Measurements from ENCODE around the gene H1-8.
"Not testable (repeated sequence)": the region's sequence is repeated elsewhere in the genome, so short reads cannot be mapped to it uniquely, and the experiment has no call there.

DNA sequence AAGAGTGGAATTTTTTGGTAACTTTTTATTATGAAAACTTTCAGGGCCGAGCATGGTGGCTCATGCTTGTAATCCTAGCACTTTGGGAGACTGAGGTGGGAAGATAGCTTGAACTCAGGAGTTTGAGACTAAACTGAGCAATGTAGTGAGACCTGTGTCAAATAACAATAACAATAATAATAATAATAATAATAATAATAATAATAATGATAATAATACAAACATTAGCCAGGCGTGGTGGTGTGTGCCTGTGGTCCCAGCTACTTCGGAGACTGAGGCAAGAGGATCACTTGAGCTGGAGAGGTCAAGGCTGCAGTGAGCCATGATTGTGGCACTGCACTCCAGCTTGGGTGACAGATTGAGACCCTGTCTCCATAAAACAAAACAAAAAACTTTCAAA, 3.0 kb downstream of the H1-8 start:
- TF ChIP-seq, protein P1, sequence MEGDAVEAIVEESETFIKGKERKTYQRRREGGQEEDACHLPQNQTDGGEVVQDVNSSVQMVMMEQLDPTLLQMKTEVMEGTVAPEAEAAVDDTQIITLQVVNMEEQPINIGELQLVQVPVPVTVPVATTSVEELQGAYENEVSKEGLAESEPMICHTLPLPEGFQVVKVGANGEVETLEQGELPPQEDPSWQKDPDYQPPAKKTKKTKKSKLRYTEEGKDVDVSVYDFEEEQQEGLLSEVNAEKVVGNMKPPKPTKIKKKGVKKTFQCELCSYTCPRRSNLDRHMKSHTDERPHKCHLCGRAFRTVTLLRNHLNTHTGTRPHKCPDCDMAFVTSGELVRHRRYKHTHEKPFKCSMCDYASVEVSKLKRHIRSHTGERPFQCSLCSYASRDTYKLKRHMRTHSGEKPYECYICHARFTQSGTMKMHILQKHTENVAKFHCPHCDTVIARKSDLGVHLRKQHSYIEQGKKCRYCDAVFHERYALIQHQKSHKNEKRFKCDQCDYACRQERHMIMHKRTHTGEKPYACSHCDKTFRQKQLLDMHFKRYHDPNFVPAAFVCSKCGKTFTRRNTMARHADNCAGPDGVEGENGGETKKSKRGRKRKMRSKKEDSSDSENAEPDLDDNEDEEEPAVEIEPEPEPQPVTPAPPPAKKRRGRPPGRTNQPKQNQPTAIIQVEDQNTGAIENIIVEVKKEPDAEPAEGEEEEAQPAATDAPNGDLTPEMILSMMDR (IDR thresholded peaks at IDR 0.05): not testable (repeated sequence)
- not testable (repeated sequence) for TF ChIP-seq POLR2A (IDR thresholded peaks at IDR 0.05)

All from heart left ventricle (tissue), 13 donors.